GM18502 (cell line): ENCODE results near the gene TFIP11.

ENCODE experiments used
- ATAC-seq: cut with Tn5 transposase; IDR thresholded peaks from one replicate; pipeline ENCODE4 v1.9.1; 2021; ENCODE audit warnings: mild to moderate bottlenecking; ENCODE audit not compliant: unreplicated experiment, poor library complexity

TFIP11 gene

GRCh38 chr22:26481112-26481693 lies 31.1 kb downstream of the TFIP11 start:
- ATAC-seq: no peak

DNA sequence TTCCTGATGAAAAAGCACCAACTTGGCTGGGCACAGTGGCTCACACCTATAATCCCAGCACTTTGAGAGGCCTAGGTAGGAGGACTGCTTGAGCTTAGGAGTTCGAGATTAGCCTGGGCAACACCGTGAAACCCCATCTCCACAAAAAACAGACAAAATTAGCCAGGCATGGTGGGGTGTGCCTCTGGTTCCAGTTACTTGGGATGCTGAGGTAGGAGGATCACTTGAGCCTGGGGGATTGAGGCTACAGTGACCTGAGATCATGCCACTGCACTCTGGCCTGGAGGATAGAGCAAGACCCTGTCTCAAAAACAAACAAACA lies 31.7 kb downstream of the TFIP11 start:
- ATAC-seq: no peak

GRCh38 chr22:26479792-26480610 lies 32.3 kb downstream of the TFIP11 start:
- no peak for ATAC-seq

- ATAC-seq: no peak
Observed at GRCh38 chr22:26479043-26479791, 33.1 kb downstream of the TFIP11 start.

- ATAC-seq: no peak
Observed at GRCh38 chr22:26477341-26477731, 34.9 kb downstream of the TFIP11 start.

- no peak for ATAC-seq
Observed at GRCh38 chr22:26476705-26477340, 35.5 kb downstream of the TFIP11 start.

DNA sequence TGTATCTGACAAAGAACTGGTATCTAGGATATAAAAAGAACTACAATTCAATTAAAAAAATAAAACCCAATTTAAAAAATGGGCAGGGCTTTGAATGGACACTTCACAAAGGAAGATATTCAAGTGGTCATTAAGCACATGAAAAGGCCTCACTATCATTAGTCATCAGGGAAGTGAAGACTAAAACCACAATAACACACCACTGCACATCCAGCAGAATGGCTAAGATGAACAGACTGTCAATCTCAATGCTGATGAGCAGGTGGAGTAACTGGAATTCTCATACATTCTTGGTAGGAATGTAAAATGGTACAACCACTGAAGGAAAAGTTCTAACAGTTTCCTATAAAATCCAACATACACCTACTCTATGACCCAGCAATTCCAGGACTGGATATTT lies 37.6 kb downstream of the TFIP11 start:
- no peak for ATAC-seq

DNA sequence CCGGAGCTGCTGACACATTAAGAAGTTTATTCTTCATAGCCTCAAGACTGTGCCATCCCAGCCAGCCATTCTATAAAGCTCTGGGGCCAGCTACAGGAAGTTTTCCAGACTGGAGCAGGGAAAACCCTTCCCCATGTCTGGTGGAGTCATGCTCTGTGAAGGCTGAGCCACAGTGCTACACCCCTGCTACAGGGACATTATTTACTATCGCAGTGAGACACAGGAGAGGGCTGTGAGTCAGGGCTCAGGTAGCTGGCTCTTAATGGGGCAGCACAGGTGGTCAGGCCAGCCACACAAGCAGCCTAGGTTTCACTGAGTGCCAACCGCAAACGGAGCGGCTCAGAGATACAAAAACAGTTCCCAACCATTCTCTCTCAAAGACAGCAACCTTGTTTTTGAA lies 40.8 kb downstream of the TFIP11 start:
- ATAC-seq: no peak

DNA sequence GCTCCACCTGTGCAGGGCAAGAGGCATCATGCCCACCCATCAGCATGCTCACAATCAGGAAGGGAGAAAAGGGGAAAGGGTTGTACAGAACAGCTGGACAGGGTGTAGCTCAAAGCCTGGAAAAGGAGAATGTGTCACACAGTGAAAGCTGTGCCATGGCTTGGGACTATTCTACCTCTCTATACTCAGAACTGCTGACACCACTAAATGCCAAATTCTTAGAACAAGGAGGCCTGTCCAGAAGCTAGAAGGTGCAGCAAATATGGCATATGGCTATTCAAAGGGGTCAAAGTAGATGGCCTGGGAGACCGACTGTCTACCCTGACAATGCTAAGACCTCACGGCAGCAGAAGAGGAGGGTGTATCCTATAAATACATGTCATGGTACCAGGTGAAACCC lies 41.5 kb downstream of the TFIP11 start:
- ATAC-seq: no peak

DNA sequence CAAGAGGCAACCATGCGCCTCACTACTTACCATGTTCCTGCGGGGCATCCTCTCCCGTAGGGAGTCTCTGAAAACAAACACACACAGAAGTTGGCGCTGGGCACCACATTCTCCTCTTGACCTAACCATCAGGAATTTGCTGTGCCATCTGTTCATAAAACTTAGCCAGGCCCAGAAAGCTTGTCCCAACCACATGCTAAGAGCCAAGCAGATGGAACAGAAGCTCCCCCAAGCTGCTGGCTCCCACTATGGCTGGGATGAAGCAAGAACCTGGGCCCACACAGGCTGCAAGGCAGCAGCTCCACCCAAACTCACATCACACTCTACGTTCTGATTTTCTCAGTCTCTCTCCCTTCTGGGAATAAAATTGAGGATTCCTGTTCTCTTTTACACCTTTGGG lies 46.1 kb downstream of the TFIP11 start:
- ATAC-seq: no peak

DNA sequence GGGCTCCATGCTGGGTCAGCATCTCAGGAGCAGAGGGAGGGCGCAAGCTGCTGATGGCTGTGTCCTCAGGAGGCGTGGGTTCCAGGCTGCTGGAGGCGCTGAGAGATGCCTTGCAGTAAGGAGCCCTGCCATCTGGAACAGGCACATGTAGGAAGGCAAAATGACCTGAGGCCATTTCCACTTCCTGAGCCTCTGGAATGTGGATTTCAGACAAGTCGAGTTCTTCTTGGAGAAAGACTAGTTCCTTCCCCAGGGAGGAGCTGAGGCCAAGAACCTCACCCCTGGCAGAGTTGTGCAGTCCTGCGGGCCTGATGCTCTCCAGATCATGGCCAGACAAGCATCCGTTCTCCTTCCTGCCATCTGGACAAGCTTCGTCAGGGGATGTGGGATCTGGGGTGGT lies 48.0 kb downstream of the TFIP11 start:
- ATAC-seq: no peak

GRCh38 chr22:26463688-26464087 lies 48.6 kb downstream of the TFIP11 start:
- no peak for ATAC-seq

DNA sequence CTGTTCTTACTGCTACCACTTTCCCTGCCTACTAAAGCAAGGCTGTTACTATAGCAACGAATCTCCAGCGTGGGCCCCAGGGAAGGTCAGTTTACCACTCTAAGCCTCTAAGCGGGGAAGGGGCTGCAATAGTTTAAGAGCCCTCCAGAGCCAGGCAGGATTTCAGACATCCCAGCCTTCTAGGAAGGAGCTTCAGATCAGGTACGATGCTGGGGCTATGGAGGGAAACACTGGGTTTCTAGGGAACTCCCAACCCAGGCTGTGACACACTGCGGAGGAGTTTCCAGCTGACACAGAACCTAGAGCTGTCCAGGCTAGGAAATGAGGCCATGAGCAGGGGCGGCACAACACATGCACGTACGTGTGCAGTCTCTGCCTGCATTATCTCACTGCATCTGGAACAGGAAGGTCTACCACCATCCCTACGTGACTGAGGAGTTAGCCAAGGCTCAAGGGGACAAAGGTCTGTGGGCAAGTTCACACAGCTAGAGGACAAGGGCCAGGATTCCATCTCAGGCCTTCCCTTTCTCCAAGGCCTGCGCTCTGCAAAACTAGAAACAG lies 49.1 kb downstream of the TFIP11 start:
- no peak for ATAC-seq

DNA sequence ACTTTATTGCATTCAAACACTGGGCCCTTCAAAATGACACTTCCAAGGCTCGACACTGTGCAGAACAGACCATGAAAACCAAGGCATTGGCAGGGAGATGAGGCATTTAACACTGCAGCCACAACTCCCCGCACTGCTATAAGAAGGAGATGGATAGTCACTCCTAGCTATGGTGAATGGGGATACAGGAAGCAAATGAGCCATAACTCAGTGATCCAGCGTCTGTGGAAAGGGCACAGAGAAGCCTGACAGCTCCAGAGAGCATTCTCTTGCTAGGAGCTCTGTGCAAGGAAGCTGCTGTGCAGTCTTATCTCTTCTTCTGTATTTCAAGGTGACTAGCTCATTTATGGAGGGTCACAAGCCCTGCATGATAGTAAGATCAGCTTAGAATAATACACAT lies 49.6 kb downstream of the TFIP11 start:
- ATAC-seq: no peak

DNA sequence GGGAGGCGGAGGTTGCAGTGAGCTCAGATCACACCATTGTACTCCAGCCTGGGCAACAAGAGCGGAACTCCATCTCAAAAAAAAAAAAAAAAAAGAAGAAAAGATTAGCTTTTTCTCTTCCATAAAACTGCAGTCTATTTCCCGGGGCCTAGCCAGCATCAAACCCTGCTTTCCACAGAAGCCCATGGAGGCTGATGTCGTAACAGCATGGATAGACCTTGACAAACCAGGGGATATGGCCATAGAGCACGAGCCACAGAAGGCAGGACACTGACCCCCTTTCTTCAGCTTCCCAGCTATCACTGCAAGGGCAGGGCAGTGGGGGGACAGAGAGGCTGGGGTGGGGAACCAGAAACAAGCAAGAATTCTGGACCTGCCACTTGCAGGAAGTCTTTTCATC lies 50.2 kb downstream of the TFIP11 start:
- ATAC-seq: no peak

- ATAC-seq: no peak
Observed at GRCh38 chr22:26461188-26461810, 51.0 kb downstream of the TFIP11 start.

DNA sequence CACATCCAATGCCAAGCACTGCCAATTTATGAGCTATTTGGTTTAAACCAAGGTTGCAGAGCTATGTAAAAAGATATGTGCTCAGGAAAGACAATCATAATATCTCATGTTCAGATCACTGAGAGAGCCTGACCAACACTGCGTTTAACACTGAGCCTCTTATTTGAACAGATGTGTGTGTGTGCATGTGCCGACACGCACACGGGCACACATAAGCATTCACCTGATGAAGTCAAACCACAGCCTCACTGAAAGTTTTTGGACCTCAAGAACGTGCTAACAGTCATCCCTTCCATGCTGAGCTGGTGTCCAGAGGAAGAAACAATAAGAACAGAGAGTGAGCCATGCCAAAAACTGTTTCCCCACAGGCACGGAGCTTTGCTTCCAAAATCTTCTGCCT lies 52.1 kb downstream of the TFIP11 start:
- no peak for ATAC-seq

- no peak for ATAC-seq
Observed at GRCh38 chr22:26457661-26458272, 54.5 kb downstream of the TFIP11 start.

DNA sequence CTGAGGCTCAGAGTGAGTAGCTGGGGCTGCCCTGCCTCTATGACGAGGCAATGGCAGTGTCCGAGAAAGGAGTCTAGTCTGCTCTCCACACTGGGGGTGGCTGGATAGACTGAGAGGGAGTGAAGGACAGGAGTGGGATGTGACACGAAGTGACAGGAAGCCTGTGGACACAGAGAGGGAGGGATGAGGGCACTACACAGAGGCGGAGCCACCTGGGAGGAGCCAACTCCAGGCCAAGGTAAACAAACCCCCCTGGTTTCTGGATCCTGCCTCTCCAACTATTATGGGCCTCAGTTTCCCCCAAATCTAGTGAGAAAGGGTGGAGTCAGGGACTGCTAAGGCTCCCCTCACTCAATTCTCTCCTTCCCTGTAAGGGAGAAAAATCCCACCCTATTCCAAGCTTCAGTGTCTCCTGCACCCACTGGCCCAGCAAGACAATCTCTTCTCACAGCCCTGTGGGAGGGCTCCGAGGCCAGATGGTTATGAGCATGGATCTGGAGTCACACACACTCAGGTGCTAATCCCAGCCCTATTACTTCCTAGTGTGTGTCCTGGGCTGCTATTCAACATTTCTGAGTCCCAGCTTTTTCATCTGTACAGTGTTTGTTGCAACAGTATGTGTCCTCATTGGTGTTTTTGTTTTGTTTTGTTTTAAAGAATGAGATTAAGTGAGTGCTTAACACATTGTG lies 58.3 kb downstream of the TFIP11 start:
- ATAC-seq: no peak
